Testis (tissue), 3 donors: ENCODE measurements around the gene ADCY2. TPM values are rescaled to one million over a fixed set of nuclear protein-coding genes. Genes with fewer than 3 reads are reported as not detected.

Experiments used
- DNase-seq: peaks from one replicate; pipeline ENCODE4 v3.0.0-alpha.2; 2019
- H3K27ac ChIP-seq, 2 donors: fragments of 200-600 bp; sonication (generic); one replicate each; pipeline ENCODE4 v1.5.1; 2019
- H3K27me3 ChIP-seq: fragments of 200-600 bp; sonication (generic); one replicate; pipeline ENCODE4 v1.5.1; 2019
- H3K36me3 ChIP-seq: fragments of 200-600 bp; sonication (generic); one replicate; pipeline ENCODE4 v1.5.1; 2017; ENCODE audit warnings: low read depth; ENCODE audit errors: missing control alignments
- H3K4me1 ChIP-seq: fragments of 200-600 bp; sonication (generic); one replicate; pipeline ENCODE4 v1.5.1; 2019
- H3K4me3 ChIP-seq, 2 donors: fragments of 200-600 bp; sonication (generic); one replicate each; pipeline ENCODE4 v1.5.1; 2017 to 2019
- H3K9me3 ChIP-seq: fragments of 200-600 bp; sonication (generic); one replicate; pipeline ENCODE4 v1.5.1; 2017
- CTCF ChIP-seq, 3 experiments: fragments of 450-650 bp in 2 of 3; fragments of 200-600 bp in 1 of 3; sonication (generic) in 1 of 3; IDR thresholded peaks; one replicate each; pipeline ENCODE4 v1.5.1; 2016 to 2019; ENCODE audit warnings: antibody characterized with exemption in 3 of 3, mild to moderate bottlenecking in 2 of 3, moderate library complexity in 1 of 3
- POLR2A ChIP-seq: fragments of 450-650 bp; IDR thresholded peaks from one replicate; pipeline ENCODE4 v1.6.1; 2017; ENCODE audit warnings: antibody characterized with exemption, mild to moderate bottlenecking, moderate library complexity
- WGBS, 2 donors: methylation state at CpG; one replicate each; pipeline ENCODE4 v1.1.5; 2018; 5-methylcytosine and 5-hydroxymethylcytosine counted together
- intact Hi-C: fragments of 100-400 bp; cut with DNase I; formaldehyde crosslinking; loops from one replicate; pipeline ENCODE4 v1.15.1; 2023; ENCODE audit warnings: low total_unique reads
- polyA plus RNA-seq: library from polyadenylated mRNA; stranded (reverse); fragments of 350-450 nt; fragmentation: Illumina TruSeq; extraction: RNeasy Lipid Tissue Mini Kit (QIAGEN cat#74804); gene quantifications from one replicate; pipeline ENCODE4 v1.2.3, GENCODE V29; 2014; ENCODE audit warnings: low read depth, low replicate concordance; ENCODE audit not compliant: insufficient read depth
- total RNA-seq, 2 donors: library from RNA; depleted of rRNA; stranded (reverse); fragments of >200 nt; gene quantifications; one replicate each; pipeline ENCODE4 v1.2.3, GENCODE V29; 2016

ADCY2 gene
- total and polyA plus RNA-seq, 3 donors from 2014 or later: 9.4 to 18.5 (median 10.5) TPM

GRCh38 chr5:7415123-7415522 is 19.2 kb downstream of the ADCY2 start:
- Histone ChIP-seq H3K36me3 (no peaks in the 10 kb centered on the region), H3K4me3 (no peak overlapping the region), H3K27me3 (no peaks in the 10 kb centered on the region), H3K9me3 (no peaks in the 10 kb centered on the region), H3K27ac (no peak overlapping the region), H3K4me1 (no peaks in the 10 kb centered on the region)
- DNase-seq: no peak
- TF ChIP-seq POLR2A (no peak), CTCF (IDR thresholded peaks at IDR 0.05) (no peak)
- intact Hi-C loops: no loop called here
- 92 to 93% methylated on average over 7 of the region's 7 CpGs for WGBS, 2 donors

GRCh38 chr5:7415587-7416535 is 19.9 kb downstream of the ADCY2 start:
- Histone ChIP-seq H3K36me3 (no peaks in the 10 kb centered on the region), H3K27ac (no peak overlapping the region), H3K4me3 (no peak overlapping the region), H3K9me3 (no peaks in the 10 kb centered on the region), H3K4me1 (no peaks in the 10 kb centered on the region), H3K27me3 (no peaks in the 10 kb centered on the region)
- WGBS, 2 donors: 87 to 94% methylated on average over 10 of the region's 10 CpGs
- no peak for TF ChIP-seq CTCF (IDR thresholded peaks at IDR 0.05)
- no peak for TF ChIP-seq POLR2A
- no peak for DNase-seq
- intact Hi-C loops: no loop called here

DNA sequence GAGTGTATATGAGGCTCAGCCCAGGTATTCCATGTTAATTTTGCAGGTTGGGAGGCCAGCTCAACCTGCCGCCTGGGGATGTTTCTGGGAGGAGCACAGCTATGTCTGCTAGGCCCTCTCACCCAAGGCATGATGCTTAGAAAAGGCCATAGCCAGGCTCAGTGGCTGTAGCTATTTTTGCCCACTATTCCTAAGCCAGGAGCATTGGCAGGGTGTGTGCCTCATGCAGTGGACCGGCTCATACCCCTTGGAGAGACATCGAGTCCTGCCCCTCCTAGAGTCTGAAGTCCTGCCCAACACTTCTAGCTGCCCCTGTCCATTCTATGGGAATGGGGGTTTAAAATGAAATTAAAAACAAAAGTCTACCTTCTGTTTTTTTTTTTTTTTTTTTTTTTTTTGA is 22.3 kb downstream of the ADCY2 start:
- DNase-seq: no peak

GRCh38 chr5:7419367-7419766 is 23.4 kb downstream of the ADCY2 start:
- TF ChIP-seq POLR2A: no peak
- TF ChIP-seq CTCF (IDR thresholded peaks at IDR 0.05): no peak
- intact Hi-C loops: no loop called here
- Histone ChIP-seq H3K4me3 (no peak overlapping the region), H3K4me1 (no peaks in the 10 kb centered on the region), H3K27me3 (no peaks in the 10 kb centered on the region), H3K36me3 (no peaks in the 10 kb centered on the region), H3K27ac (no peak overlapping the region), H3K9me3 (no peaks in the 10 kb centered on the region)
- 54 to 58% methylated on average over 4 of the region's 4 CpGs for WGBS, 2 donors
- no peak for DNase-seq

More for the DNA sequence above, 22.3 kb downstream of the ADCY2 start:
- WGBS, 2 donors: 84 to 96% methylated on average over 3 of the region's 3 CpGs
- no peak for TF ChIP-seq CTCF (IDR thresholded peaks at IDR 0.05)
- Histone ChIP-seq H3K27me3 (no peaks in the 10 kb centered on the region), H3K4me3 (no peak overlapping the region), H3K27ac (no peak overlapping the region), H3K9me3 (no peaks in the 10 kb centered on the region), H3K36me3 (no peaks in the 10 kb centered on the region), H3K4me1 (no peaks in the 10 kb centered on the region)
- intact Hi-C loops: no loop called here

- no peak for DNase-seq
- H3K27me3 ChIP-seq: no peaks in the 10 kb centered on the region
- no peaks in the 10 kb centered on the region for H3K9me3 ChIP-seq
- H3K4me1 ChIP-seq: no peaks in the 10 kb centered on the region
- no peak overlapping the region for H3K4me3 ChIP-seq
- no peak overlapping the region for H3K27ac ChIP-seq
- 67 to 85% methylated on average over 6 to 12 of the region's 12 CpGs for WGBS, 2 donors
- no peaks in the 10 kb centered on the region for H3K36me3 ChIP-seq
- intact Hi-C loops: no loop called here
- TF ChIP-seq POLR2A: no peak
Measured at GRCh38 chr5:7419846-7420245, 23.9 kb downstream of the ADCY2 start.
